HL-60 (cell line): ENCODE data around the gene SKP1.

Source experiments
- DNase-seq, 2 experiments: peaks; one replicate each; pipeline ENCODE4 v3.0.0-alpha.2; 2010 to 2020; ENCODE audit warnings: low read depth in 1 of 2, low spot score in 1 of 2
- H3K27ac ChIP-seq: fragments of 250-450 bp; sonication (Bioruptor Pico); replicated peaks from 2 replicates; pipeline ENCODE4 v1.5.1; 2020; ENCODE audit warnings: mild to moderate bottlenecking, moderate library complexity
- H3K27me3 ChIP-seq: fragments of 250-450 bp; sonication (Bioruptor Pico); 2 replicates; pipeline ENCODE4 v1.5.1; 2021; ENCODE audit warnings: mild to moderate bottlenecking, moderate library complexity; ENCODE audit not compliant: insufficient read depth, poor library complexity, severe bottlenecking
- H3K4me3 ChIP-seq: replicated peaks from 2 replicates; pipeline ENCODE4 v1.5.1; 2011; ENCODE audit warnings: mild to moderate bottlenecking, control low read depth, low read length; ENCODE audit not compliant: insufficient read depth
- CTCF ChIP-seq: IDR thresholded peaks from one replicate; pipeline ENCODE4 v1.5.1; 2011; ENCODE audit warnings: low read length, control low read depth, inconsistent platforms; ENCODE audit not compliant: insufficient read depth
- GABPA ChIP-seq: IDR thresholded peaks from 2 replicates; pipeline ENCODE4 v1.6.1; 2012; ENCODE audit warnings: low read depth
- POLR2AphosphoS5 ChIP-seq: IDR thresholded peaks from 2 replicates; pipeline ENCODE4 v1.6.1; 2012; ENCODE audit warnings: low read depth
- REST ChIP-seq: IDR thresholded peaks from 2 replicates; pipeline ENCODE4 v1.6.1; 2012; ENCODE audit warnings: low read depth; ENCODE audit not compliant: insufficient replicate concordance
- SPI1 ChIP-seq: IDR thresholded peaks from 2 replicates; pipeline ENCODE4 v1.6.1; 2012; ENCODE audit warnings: low read depth, mild to moderate bottlenecking, borderline replicate concordance

The SKP1 gene

GRCh38 chr5:134209477-134210245 lies 32.9 kb upstream of the SKP1 start:
- H3K4me3 ChIP-seq: no peak overlapping the region
- no peak for TF ChIP-seq SPI1
- no peak for TF ChIP-seq REST
- no peak for TF ChIP-seq POLR2AphosphoS5
- TF ChIP-seq GABPA: no peak
- TF ChIP-seq CTCF: no peak
- no peak for DNase-seq
- H3K27me3 ChIP-seq: no peaks in the 10 kb centered on the region
- no peak overlapping the region for H3K27ac ChIP-seq

- Histone ChIP-seq H3K27ac (no peak overlapping the region), H3K27me3 (no peaks in the 10 kb centered on the region), H3K4me3 (no peak overlapping the region)
- TF ChIP-seq REST (no peak), CTCF (no peak), SPI1 (no peak), GABPA (no peak), POLR2AphosphoS5 (no peak)
- no peak for DNase-seq
Observed at GRCh38 chr5:134207696-134208095, 30.9 kb upstream of the SKP1 start.

- TF ChIP-seq REST: no peak
- no peak for TF ChIP-seq CTCF
- TF ChIP-seq GABPA: no peak
- TF ChIP-seq SPI1: no peak
- TF ChIP-seq POLR2AphosphoS5: no peak
- Histone ChIP-seq H3K4me3 (no peak overlapping the region), H3K27ac (no peak overlapping the region), H3K27me3 (no peaks in the 10 kb centered on the region)
- DNase-seq: no peak
Observed at GRCh38 chr5:134206627-134207160, 29.9 kb upstream of the SKP1 start.
